ENCODE measurements around the gene STRAP.
"Not testable (repeated sequence)": the region's sequence is repeated elsewhere in the genome, so short reads cannot be mapped to it uniquely, and the experiment has no call there.

The STRAP gene

DNA sequence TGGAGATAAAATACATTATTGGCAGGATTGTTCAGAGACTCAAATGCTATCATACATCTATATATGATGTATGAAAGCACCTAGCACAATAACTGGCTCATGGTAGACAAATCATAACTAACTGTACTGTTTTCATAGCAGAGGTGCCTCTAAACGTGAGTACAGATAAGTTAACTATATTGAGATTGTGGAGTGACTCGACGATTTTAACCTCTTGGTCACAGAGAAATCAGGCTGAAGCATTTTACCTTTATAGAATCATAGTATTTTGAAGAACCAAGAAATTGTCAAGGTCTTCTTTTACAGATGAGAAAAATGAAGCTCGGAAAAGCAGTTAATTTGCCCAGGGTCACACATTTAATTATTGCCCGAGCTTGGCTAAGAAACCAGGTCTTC is 28.3 kb downstream of the STRAP start:
- Histone ChIP-seq H3K27me3 (ENCODE audit: low read length) (no peaks in the 10 kb centered on the region), H3K9me3 (ENCODE audit: insufficient read depth, low read length) (no peaks in the 10 kb centered on the region), H3K36me3 (ENCODE audit: low read length) (no peaks in the 10 kb centered on the region), H3K9me2 (replicated peaks; ENCODE audit: insufficient read depth, low read length) (no peaks in the 10 kb centered on the region), H2AFZ (ENCODE audit: low read depth, low read length, severe bottlenecking) (peak overlapping the region; percentile 90), H3K27ac (ENCODE audit: low read depth, low read length) (peak overlapping the region; percentile 33), H3K79me2 (ENCODE audit: insufficient read depth, low read length) (peaks cover 6% of the 10 kb centered on the region; the same call in 1 of the 2 replicates), H3K9ac (ENCODE audit: low read length) (peak overlapping the region; percentile 83), H4K20me1 (ENCODE audit: low read depth, low read length) (no peaks in the 10 kb centered on the region), H3K4me3 (ENCODE audit: insufficient read depth, low read length, poor library complexity, severe bottlenecking) (no peak overlapping the region), H3K4me2 (ENCODE audit: low read depth, low read length, poor library complexity, severe bottlenecking) (peak overlapping the region; percentile 91), H3F3A (ENCODE audit: insufficient read depth) (peaks cover 21% of the 10 kb centered on the region)
- TF ChIP-seq CTCF (IDR thresholded peaks at IDR 0.05; ENCODE audit: insufficient read depth, low read length, poor library complexity, severe bottlenecking) = no peak
- no peak for TF ChIP-seq EZH2phosphoT487 (conservative IDR thresholded peaks at IDR 0.05; ENCODE audit: low read length)

DNA sequence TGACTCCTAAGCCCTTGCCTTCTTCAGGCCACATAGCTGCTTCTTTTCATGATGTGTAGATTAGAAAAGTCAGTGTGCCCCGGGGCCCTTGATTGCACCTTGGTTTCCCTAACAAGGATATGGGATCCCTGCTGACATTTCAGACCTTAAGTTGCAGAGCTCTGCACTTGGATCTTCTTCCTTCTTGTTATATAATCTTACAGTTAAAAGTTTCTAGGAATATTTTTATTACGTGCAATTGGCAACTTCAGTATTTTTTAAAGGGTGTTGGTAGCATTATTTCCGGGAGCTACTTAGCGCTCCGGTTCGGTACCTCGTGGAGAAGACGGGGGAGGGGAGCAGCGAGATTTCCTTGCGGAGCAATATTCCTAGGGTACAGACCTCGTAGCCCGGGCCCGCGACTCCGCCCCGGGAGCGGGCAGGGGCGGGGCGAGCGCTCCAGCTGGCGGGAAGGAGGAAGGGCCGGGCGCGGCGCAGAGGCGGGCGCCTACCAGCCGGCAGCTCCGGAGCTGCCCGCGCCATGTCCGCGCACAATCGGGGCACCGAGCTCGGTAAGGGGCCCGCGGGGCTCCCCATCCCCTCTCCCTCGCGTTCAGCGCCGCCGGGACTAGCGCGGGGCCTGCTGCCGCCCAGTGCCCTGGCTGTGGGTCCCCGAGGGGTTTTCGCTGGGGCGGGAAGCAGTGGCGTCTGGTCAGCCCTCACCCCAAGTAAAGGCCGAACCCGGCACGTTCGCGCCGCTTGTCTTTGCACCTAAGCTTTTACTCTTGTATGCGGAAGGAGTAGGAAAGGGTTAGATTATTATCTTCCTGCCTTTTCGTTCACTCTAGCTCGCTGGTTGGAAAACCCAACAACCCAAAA is 28.9 kb downstream of the STRAP start, which contains the start of gene DERA:
DERA (plus strand) TSS at position 469 of the 858 bp plus-strand sequence; CDS start at position 521, 52 bp downstream.
- H3K4me3 ChIP-seq (ENCODE audit: insufficient read depth, low read length, poor library complexity, severe bottlenecking) = peak within 1 kb of the TSS; percentile 72
- H3K9ac ChIP-seq (ENCODE audit: low read length) = peak within 1 kb of the TSS; percentile 83
- no peaks in the 10 kb centered on the region for H4K20me1 ChIP-seq (ENCODE audit: low read depth, low read length)
- H3K4me2 ChIP-seq (ENCODE audit: low read depth, low read length, poor library complexity, severe bottlenecking) = peak within 1 kb of the TSS; percentile 91
- H3K27me3 ChIP-seq (ENCODE audit: low read length) = no peaks in the 10 kb centered on the region
- H3K9me2 ChIP-seq (replicated peaks; ENCODE audit: insufficient read depth, low read length) = no peaks in the 10 kb centered on the region
- H2AFZ ChIP-seq (ENCODE audit: low read depth, low read length, severe bottlenecking) = peak within 1 kb of the TSS; percentile 90
- H3K27ac ChIP-seq (ENCODE audit: low read depth, low read length) = peak within 1 kb of the TSS; percentile 49
- H3K79me2 ChIP-seq (ENCODE audit: insufficient read depth, low read length) = peaks cover 6% of the 10 kb centered on the region; the same call in 1 of the 2 replicates
- H3F3A ChIP-seq (ENCODE audit: insufficient read depth) = peaks cover 25% of the 10 kb centered on the region
- no peaks in the 10 kb centered on the region for H3K9me3 ChIP-seq (ENCODE audit: insufficient read depth, low read length)
- TF ChIP-seq CTCF (IDR thresholded peaks at IDR 0.05; ENCODE audit: insufficient read depth, low read length, poor library complexity, severe bottlenecking) (no peak), EZH2phosphoT487 (conservative IDR thresholded peaks at IDR 0.05; ENCODE audit: low read length) (no peak)
- no peaks in the 10 kb centered on the region for H3K36me3 ChIP-seq (ENCODE audit: low read length)

- H3K36me3 ChIP-seq (ENCODE audit: low read length); H3K9me2 ChIP-seq (replicated peaks; ENCODE audit: insufficient read depth, low read length); H3K27me3 ChIP-seq (ENCODE audit: low read length); H4K20me1 ChIP-seq (ENCODE audit: low read depth, low read length); H3K79me2 ChIP-seq (ENCODE audit: insufficient read depth, low read length); H3K9me3 ChIP-seq (ENCODE audit: insufficient read depth, low read length): not testable (repeated sequence)
- peak overlapping the region; percentile 49 for H3K27ac ChIP-seq (ENCODE audit: low read depth, low read length)
- peak overlapping the region; percentile 83 for H3K9ac ChIP-seq (ENCODE audit: low read length)
- peak overlapping the region; percentile 90 for H2AFZ ChIP-seq (ENCODE audit: low read depth, low read length, severe bottlenecking)
- peak overlapping the region; percentile 72 for H3K4me3 ChIP-seq (ENCODE audit: insufficient read depth, low read length, poor library complexity, severe bottlenecking)
- H3K4me2 ChIP-seq (ENCODE audit: low read depth, low read length, poor library complexity, severe bottlenecking) = peak overlapping the region; percentile 91
- peaks cover 25% of the 10 kb centered on the region for H3F3A ChIP-seq (ENCODE audit: insufficient read depth)
Measured at GRCh38 chr12:15911931-15912330, 29.7 kb downstream of the STRAP start.

DNA sequence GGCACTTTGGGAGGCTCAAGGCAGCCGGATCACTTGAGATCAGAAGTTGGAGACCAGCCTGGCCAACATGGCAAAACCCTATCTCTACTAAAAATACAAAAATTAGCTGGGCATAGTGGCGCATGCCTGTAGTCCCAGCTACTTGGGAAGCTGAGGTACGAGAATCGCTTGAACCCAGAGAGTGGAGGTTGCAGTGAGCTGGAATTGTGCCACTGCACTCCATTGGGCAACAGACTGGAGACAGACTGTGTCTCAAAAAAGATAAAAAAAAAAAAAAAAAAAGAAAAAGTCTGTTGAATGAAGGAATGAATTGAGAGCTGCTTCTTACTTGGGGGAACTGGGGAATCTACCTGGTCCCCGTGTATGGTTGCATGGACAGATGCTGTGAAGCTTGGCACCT is 31.9 kb downstream of the STRAP start:
- H3K9me3 ChIP-seq (ENCODE audit: insufficient read depth, low read length); H3K27ac ChIP-seq (ENCODE audit: low read depth, low read length); H3K4me2 ChIP-seq (ENCODE audit: low read depth, low read length, poor library complexity, severe bottlenecking); H2AFZ ChIP-seq (ENCODE audit: low read depth, low read length, severe bottlenecking); H4K20me1 ChIP-seq (ENCODE audit: low read depth, low read length); H3K9me2 ChIP-seq (replicated peaks; ENCODE audit: insufficient read depth, low read length); H3K27me3 ChIP-seq (ENCODE audit: low read length); H3K9ac ChIP-seq (ENCODE audit: low read length); H3K79me2 ChIP-seq (ENCODE audit: insufficient read depth, low read length); H3K36me3 ChIP-seq (ENCODE audit: low read length); H3K4me3 ChIP-seq (ENCODE audit: insufficient read depth, low read length, poor library complexity, severe bottlenecking): not testable (repeated sequence)
- peaks cover 22% of the 10 kb centered on the region for H3F3A ChIP-seq (ENCODE audit: insufficient read depth)
